Stimulated activated CD4-positive, alpha-beta T cell treated with anti-CD3 and anti-CD28 coated beads, Interleukin-1b, Interleukin-23, amount 100 ng/mL, for 4 hours (primary cell): ENCODE measurements around the gene ACACA.

Experiments
- DNase-seq, 2 donors: peaks; one replicate each; pipeline ENCODE4 v3.0.0-alpha.2; 2020; ENCODE audit warnings: low read depth in 2 of 2

Gene ACACA

DNA sequence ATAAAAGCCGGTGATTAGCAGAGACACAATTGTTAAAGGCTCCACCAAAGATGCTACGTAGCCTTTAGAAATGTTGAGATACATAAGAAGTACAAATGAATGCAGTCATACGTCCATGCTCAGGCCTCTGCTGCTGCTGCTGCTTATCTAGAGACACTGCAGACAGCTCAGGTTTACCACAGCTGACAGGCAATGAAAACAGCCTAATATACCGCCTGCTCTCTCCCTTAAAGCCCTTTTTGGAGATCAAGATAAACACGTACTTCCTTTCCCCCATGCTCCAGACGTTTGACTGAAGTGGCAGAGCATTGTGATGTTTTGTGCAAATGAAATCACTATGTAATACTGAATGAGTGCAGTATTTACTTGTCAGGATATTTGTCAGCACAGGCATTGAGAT lies 272.6 kb downstream of the ACACA start:
- no peak for DNase-seq

DNA sequence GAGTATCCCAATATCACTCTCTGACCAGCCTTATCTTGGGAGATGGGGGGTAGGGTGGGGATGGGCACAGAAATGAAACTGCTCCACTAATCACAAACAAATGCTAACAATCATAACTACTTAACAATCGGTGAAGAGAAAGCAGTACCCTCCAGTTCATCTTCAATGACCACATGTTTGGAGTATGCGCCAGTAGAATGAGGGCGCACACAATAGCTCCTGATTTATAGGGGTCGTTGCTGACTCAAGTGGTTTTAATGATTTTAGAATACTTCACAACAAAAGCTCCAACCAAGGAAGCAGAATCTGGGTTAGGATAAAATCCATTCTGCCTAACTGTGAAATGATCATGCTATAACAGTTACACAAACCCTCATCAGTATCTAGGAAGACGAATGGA lies 273.5 kb downstream of the ACACA start:
- DNase-seq: no peak

DNA sequence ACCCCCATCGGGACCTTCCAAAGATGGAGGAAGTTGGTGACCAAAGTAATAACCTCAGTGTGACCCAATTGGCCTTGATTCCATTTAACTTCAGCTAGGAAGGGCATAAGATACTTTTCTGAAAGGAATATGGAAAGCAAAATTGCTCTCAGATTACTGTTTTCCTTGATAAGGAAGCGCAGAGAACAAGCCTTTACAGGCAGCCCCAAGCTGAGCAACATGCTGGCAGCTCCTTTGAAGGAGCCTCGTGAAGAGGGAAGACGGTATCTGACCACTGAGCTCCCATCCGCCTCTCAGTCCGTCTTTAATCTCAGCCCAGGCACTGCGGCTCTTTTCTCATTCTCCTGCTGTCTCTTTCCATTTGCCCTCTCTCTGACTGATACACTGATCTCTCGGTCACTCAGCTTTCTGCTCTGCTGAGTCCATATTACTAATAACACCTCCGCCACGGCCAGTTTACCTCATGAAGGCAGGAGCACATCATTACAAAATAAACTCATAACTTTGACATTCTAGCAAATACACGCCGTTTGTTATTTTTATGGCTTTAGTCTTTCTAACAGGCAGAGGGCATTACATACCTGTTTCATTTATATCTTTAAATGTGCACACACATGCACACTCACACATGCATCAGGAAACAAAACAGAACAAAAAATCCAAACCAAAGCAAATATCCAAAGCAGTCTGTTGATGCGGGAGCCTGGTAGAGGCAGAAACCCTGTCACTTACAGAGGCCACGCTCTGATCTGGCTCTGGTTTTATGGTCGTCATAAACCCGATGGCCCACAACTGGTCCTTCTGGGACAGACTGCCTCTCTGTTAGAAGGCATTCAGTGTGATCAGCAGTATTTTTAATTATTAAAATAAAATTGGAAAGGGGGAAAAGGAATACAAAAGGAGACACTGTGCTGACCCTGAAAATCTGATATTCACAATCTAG lies 274.7 kb downstream of the ACACA start:
- no peak for DNase-seq

DNA sequence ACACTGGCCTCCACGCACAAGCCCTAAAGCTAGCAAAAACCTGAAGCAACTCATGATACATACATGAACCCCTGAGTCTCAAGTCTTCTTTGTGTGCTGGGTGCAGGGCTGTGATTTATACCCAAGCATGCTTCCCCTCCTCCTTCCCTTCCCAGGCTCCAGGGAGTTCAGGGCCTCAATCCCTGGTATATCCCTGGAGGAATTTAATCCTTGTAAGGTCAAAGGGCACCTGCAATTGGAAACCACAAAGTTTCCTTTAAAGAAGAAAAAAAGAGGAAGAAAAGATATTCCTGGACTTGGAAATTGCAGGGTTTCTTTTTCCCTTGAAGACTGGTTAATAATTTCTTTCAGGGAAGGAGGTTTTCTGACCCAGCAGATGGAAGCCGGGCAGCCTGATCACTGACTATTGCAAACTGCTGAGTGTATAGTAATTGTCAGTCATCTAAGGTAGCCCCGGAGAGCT lies 275.6 kb downstream of the ACACA start:
- DNase-seq: no peak

DNA sequence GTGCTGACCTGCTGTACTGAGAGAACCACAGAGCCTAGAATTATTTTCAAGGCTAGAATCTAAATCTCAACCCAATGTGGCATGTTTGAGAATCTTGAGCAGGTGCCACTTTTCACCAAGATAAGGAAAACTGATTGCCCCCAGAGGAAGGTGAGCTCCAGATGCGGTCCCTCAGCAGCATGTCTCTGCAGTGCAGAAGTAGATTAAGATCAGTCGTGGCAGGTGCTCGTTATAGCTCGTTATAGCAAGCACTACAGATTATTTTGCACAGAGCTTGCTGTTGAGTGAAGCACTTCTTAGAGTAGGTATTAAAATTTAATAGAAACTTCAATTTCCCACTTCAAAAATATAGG lies 281.8 kb downstream of the ACACA start:
- no peak for DNase-seq

DNA sequence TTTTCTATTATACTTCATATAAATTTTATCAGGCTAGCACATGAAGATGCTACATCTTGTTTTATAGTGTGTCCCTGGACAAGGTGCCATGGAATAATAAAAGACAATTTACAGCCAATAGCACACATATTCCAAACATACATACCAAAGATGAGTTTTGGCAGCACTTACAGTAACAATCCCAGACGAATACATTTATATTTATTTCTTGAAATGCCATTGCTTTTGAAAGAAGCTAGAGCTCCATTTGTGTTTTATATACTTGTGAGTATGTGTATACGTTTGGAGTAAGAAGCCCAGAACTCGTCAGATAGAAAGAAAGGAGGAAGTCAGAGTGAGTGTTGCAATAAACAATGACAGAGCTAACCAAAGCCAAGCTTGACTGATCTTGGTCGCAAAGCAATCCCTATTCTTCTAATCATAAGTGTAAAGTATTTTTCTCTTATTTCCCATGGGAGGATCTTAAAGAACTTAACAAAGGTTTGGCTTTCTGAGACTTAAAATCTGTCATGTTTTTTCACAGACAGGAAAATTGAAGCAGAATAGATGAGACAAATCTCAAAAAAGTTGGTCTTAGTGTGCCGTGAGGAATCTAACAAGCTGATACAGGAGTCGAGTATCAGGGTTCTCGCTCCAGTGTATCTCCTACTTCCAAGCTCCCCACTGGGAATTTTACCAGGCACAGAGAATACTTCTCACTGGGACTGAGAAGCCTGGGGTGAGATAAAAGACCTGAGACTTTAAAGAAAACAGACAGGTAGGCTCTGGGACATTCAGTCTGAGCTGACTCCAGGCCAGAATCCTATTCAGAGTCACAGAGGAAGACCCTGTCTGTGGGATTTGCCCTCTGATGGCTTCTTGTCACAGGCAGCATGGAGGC lies 282.5 kb downstream of the ACACA start:
- DNase-seq: no peak

DNA sequence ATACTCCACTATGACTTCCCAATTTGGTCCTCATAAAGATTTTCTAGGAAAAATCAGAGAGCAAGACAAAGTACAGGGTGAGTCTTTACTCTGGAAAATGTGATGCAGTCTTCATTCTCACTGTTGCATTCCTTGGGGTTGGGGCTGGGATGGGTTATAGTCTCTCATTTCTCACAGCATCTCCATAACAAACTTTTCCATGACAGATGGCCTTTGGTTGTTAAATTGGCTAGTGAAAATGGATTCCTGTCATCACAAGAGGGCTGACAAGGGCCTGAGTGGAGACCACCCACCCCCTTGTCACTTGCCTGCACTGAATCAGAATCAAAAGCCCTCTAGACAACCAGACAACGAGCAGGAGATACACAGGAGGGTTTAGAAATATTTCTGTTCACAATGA lies 283.2 kb downstream of the ACACA start:
- DNase-seq: no peak

DNA sequence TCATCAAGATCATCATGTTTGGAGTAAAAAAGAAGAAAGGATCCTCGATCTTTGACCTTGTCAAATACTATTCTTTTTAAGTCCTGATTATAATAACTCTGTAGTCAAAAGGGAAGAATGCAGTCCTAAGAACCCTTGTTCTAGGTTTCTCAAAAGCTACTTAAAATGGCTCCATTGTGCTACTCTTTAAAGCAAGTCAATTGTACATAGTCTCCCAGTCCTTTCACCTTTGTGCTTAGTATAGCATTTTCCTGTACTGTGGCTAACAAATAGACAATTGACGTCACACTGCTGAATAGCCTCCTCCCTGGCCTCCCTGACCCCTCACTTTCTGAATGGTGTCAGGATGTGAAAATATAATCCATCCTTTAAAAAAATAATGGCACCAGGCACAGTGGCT lies 285.0 kb downstream of the ACACA start:
- no peak for DNase-seq

DNA sequence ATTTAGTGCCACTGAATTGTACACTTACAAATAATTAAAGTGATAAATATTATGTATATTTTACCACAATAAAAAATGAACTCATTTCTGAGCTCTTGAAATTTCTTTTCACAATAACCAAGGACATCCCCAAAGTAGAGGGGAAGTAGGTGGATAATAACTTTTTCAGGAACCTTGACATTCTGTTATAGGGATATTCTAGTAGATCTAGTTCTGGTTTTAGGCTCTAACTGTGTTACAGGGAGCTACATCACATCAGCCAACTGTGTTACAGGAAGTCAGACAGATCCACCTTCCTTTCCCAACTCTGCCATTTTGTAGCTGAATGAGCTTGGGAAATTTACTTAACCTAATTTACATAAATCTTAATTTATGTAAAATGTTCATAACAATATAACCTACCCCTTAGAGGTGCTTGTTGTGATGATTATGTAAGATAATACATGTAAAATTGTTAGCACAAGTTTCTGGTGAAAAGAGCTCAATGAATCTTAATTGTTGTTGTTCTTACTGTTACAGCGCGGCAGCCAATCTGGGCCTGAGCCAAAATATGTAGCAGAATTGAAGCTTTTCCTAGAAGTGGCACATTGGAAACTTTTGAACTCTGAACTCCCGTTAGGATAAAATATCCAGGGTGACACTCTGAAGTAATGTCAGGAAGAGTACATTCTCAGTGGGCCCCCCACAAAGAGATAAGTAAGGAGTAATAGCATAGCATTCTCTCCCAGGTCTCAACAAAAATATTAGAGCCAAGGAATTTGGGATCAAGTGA lies 288.1 kb downstream of the ACACA start:
- no peak for DNase-seq

DNA sequence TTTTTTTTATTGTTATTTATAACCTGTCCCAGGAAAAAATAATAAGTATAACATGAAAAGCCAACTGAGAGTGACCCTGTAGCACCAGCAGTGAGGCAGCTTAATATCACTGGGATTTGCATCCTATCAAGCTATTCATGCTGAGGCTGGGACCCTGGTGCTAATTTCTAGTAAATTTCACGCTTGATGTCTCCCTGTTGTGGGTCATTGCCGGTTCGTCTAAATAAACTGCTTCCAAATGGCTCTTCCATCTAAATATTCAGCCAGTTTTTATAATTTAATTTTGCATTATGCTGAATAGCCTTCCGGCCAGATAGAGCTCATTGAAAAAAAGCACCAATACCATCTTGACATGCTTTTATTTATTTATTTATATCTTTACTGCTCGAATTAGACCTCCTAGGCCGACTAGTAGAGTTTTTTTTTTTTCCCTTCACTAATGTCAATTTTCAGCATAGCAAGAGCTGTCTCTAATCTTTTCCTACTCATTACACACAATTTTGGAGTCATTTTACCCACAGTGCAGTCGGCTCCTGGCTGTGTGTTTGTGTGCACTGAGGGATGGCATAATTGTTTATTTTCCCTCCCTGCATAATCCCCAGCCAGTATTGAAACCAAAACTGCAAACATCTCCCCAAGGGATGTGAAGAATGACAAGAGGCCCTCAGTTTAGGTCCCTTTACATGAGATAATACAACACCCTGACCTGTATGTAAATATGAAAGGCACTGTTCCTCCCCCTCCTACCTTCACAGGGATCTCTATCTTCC lies 289.1 kb downstream of the ACACA start:
- DNase-seq: no peak

DNA sequence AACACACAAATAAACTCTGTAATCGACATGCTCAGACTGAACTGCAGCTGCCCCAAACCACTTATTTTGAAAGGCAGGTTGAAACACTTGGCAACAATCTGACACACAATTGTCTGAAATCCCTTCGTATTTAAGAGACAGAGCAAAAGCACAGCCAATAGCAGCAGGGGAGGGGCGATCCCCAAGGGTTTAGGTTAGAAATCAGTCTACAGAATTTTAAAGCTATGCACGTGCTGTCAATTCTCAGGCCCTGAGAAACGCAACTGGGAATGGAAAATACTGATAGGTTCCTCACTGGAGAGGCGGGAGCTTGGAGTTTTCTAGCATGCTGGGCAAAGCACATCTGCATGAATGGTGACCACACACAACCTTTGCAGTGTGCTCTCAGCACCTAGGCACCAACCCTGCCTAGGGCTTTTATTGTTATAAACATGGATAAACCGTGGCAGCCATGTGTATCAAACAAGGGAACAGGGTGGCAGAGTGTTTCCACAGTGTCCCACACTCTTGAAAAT lies 289.9 kb downstream of the ACACA start:
- no peak for DNase-seq

DNA sequence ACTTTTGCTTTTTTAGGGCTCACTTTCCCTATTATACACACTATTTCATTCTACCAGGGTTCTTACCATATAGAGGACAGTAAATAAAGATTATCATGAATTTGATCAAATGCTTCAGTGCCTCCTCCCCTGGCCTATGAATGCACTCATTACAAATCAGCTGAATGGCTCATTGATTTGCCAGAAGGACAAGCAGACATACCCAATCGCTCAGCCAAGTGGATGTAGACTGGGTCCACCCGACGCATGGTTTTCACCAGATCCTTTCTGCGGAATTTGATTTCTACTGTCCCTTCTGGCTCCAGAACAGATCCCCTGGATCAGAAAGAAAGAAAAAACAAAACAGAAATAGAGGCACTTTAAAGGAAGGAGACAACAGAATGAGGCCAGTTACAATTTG lies 295.3 kb downstream of the ACACA start:
- no peak for DNase-seq

DNA sequence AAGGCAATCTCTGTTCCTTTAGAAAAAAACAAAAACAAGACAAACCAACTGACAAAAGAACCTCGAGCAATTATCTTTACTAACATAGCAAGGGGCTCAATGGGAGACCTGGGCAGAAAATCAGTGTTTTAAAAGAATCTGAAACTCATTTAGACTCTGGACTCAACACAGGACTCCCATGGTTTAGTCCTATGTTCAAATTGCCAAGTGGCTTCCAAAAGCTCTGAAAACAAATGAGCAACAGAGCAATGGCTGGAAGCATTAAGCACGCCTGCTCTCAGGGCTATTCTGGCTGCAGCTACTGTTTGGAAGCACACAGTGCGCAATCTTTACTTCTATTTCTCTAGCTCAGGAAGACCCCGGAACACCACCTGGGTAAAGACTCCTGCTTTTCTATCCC lies 295.9 kb downstream of the ACACA start:
- DNase-seq: no peak

DNA sequence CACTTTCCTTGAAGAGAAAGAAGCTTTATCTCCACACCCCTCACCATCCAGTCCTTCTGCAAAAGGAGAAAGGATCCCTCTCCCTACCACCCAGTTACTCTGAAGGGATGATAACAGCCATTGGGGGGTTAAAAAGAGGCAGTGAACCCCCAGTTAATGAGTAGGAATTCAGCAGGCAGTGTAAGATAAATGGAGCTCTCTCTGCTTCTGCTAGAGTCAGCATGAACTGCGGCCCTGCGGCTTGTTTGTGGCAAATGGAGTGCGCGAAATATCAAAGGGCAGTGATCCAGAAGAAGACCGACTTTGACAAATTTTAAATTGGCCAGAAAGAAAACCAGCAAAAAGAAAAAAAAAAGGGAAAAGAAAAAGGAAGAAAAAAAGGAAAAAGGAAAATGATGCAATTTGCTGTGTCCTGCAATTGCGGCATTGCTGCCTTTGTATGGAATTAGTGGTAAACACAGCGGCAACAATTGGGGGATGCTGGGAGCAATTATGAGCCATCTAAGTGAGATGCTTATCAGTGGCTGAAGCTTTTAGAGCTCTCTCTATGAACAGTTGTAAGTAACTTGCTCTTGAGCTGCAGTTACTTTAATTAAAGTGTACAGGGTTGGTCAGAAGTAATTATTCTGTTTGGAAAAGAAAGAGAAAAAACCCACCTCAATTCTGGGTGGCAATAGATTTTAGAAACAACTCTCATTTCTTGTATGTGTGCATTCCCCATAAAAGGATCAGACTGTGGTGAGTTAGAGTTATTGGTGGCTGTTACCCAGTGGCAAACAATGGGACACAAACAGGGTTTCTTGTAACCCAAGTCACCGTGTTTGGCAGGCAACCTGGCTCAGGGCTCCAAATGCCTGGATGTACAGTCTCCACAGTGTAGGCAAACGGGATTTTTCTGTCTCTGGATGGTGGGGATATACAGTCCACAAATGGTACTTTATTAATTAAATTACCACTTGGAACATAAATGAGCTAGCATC lies 296.6 kb downstream of the ACACA start:
- no peak for DNase-seq

DNA sequence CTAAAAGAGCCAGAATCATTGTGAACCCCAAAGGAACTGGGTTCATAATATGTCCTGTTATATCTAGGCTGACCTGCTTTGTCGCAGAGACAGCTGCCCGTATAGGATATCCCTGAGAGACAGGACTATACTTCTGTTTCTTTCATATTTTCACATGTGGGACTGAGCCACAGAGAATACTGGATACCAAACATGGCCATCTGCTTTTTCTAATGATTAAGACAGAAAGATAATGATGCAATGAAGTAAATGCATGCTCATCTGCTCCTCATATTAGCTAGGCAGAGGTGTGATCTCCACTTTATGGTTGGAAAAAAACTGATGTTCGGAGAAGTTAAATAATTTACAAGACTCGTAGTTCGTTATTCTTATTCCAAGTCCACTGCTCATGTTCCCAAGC lies 297.5 kb downstream of the ACACA start:
- no peak for DNase-seq

DNA sequence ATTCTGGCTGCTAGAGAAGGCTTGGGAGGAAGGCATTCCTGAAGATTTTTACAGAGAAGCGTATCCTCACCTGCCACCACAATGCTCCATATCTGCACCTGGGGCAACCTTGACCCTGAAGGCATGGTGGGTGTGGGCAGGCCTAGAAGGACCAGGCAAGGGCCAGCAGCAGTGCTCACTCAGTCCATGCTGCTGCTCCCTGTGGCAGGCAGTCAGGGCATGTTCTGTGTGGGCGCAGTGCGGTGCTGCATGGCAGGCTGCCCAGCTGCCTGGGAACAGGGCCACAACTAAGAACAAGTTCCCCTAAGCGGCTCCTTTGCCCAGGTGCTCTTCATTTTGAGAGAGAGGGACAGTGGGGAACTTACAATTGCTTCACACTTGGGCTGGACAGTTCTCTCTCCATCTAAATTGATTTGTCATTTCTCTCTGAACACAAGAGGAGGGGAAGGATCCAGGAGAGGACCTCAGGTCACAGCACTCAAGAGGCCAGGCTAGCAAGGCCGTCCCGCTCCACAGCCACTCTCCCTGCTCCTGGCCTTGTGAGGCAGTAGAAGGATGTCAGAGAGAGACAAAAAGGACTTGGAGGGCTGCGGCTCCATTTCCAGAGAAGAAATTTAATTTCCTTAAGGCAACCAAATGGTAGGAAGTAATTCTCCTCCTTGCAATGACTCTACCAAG lies 299.1 kb downstream of the ACACA start:
- no peak for DNase-seq

DNA sequence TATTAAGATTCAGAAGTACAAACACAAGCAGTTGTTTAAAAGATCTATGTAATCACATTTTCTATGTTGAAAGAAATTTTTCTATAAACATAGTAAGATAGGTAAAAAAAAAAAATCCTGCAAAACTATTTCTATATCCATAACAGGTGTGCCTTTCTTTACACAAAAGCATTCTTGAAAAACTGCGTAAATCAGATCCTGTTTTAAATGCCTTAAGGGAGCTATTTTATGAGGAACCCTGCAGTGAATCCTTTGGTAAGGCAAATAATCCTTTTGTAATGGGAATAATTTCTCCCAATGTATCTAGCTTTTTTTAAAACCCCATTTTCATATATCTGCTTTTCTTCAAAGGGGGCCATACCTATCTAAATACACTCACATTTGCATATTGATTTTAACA lies 300.6 kb downstream of the ACACA start:
- DNase-seq: no peak

DNA sequence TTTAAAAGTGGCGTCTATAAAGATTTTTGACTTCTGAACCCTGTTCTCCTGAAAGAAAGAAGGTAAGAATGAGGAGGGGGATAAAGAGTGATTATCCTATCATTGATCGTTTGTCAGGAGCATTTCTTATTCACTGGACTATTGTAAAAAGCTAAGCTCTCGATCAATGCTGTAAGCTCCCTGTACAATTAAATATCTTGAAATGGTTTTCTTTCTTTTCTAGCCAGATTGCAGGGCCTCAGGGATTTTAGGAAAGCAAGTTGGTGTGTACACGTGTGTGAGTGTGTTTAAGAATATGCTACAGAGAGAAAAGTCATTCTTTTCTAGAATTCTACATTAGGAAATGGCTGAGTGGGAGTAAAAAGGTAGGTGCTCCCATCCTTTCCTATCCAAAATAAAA lies 303.4 kb downstream of the ACACA start:
- no peak for DNase-seq

DNA sequence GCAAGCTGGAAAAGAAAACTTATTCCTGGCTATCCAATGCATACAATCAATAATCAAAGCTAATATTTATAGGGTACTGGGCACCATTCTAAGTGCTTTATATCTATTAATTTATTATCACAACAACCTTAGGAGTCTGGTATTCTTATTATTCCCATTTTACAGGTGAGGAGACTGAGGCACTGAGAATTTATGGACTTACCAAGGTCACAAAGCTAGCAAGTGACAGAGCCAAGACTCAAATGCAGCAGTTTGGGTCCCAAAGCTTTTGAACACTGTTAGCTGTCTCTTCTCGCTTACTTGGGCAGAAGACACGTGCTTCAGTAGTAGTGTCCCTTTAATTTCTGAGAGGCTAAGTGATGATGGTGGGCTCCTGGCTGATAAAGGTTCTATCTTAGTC lies 305.3 kb downstream of the ACACA start:
- DNase-seq: no peak
